Epithelial cell of proximal tubule (primary cell): ENCODE data around the gene MBP. TPM values are rescaled to one million over a fixed set of nuclear protein-coding genes. Genes with fewer than 3 reads are reported as not detected.

Experiments
- DNase-seq: peaks from one replicate; pipeline ENCODE4 v3.0.0-alpha.2; 2011; ENCODE audit warnings: low read depth
- H3K4me3 ChIP-seq: 2 replicates; pipeline ENCODE4 v1.5.1; 2011; ENCODE audit warnings: low read depth, mild to moderate bottlenecking, low read length
- total RNA-seq: library from RNA; depleted of rRNA; stranded (reverse); fragments of >200 nt; gene quantifications from 2 replicates; pipeline ENCODE4 v1.2.3, GENCODE V29; 2015
- TF ChIP-seq, protein P1 (sequence below): conservative IDR thresholded peaks from 2 replicates; pipeline ENCODE4 v1.5.1; 2012; ENCODE audit warnings: low read depth, mild to moderate bottlenecking, low read length

The MBP gene
- total RNA-seq, 1 donor from 2014 or later = 19.1 TPM

DNA sequence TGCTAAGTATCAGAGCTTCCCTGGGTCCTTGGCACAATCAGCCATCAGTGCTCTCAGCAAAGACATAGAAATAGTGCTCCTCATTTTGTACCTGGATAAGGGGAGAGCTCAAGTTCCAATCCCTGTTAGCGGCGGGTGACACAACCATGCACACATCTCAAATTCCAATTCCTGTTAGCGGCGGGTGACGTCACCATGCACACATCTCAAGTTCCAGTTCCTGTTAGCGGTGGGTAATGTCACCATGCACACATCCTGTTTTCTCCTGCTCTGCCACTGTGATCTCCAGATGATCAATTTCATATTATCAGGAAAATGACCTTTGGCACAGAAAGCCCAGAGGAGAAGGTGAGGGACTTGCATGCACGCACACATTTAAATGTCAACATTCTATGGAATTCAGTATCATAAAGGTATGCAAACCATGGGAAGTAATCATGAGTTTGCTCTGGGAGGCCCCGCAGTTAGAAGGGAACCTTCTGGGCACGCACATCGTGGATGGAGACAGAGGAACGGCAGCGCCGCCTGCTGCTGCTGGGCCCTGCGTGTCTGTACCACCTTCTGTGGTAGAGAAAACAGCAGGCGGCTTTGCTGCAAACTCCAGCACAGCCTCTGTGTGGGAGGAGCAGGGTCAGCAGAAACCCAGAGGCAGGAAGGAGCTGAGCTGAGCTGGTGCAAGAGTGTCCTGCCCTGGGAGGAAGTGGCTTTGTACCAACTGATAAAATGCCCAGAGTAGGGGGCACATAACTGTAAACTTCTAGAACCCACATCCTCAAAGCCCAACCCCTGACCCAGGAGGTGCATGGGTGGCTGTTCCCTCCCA lies 77.8 kb downstream of the MBP start:
- TF ChIP-seq, protein P1, sequence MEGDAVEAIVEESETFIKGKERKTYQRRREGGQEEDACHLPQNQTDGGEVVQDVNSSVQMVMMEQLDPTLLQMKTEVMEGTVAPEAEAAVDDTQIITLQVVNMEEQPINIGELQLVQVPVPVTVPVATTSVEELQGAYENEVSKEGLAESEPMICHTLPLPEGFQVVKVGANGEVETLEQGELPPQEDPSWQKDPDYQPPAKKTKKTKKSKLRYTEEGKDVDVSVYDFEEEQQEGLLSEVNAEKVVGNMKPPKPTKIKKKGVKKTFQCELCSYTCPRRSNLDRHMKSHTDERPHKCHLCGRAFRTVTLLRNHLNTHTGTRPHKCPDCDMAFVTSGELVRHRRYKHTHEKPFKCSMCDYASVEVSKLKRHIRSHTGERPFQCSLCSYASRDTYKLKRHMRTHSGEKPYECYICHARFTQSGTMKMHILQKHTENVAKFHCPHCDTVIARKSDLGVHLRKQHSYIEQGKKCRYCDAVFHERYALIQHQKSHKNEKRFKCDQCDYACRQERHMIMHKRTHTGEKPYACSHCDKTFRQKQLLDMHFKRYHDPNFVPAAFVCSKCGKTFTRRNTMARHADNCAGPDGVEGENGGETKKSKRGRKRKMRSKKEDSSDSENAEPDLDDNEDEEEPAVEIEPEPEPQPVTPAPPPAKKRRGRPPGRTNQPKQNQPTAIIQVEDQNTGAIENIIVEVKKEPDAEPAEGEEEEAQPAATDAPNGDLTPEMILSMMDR = peak; percentile 34
- DNase-seq = no peak
- no peak overlapping the region for H3K4me3 ChIP-seq

DNA sequence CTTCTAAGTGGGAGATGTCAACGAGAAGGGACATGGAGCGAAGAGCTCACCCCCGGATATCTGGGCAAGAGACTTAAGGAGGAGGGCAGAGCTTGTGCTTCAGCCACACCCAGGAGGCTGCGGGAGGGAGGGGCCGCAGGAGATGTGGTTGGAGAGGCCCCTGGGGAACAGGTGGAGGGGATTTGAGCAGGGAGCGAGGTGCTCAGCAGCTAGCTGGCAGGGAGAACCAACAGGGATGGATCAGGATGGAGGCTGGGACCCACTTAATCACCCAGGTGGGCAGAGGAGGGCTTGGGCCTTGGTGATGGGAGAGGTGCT lies 78.3 kb downstream of the MBP start:
- H3K4me3 ChIP-seq = no peak overlapping the region
- DNase-seq = no peak
- TF ChIP-seq, protein P1 = no peak

DNA sequence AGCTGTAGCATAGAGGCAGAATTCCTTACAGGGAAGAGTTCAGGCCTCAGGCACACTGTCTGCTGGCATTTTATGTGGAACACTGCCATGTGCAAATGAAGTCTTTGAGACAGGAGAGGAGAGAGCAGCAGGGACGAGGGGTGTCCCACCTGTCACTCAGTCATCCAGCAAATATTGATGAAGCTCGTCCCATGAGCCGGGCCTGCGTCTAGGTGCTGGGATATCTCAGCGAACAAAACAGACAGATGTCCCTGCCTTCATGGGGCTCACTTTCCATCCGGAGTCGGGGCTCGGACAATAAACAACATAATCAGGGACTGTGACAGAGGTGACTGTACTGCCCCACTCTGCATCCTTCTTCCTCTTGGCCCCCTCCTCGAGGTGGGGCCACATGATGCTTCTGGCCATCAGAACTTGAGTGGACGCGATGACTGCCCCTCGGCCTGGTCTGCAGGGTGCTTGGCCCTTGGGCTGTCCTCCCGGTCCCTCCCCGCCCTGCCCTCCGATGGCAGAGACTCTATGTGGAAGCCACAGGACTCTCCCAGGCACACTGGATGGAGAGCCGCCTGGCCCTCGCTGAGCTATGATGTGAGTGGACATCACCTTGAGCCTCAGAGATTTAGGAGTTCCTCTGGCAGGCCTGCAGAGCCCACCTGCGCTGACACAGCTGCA lies 78.8 kb downstream of the MBP start:
- TF ChIP-seq, protein P1 = no peak
- DNase-seq = no peak
- H3K4me3 ChIP-seq = no peak overlapping the region

DNA sequence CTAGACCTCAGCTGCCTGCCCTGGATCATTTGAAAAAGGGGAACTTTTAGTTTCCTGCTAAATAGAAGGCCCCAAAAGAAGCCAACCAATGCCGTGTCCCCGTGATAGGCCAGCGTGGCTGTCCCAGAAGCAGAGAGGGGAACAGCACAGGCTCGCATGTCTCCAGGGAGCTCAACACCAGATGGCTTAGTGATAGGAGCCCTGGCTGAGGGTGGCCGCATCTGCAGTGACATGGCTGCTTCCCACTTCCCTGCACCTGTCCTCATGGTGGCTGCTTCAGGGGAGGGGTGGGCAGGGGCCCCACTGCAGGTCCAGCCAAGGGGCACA lies 79.6 kb downstream of the MBP start:
- TF ChIP-seq, protein P1 = no peak
- DNase-seq = no peak
- no peak overlapping the region for H3K4me3 ChIP-seq

DNA sequence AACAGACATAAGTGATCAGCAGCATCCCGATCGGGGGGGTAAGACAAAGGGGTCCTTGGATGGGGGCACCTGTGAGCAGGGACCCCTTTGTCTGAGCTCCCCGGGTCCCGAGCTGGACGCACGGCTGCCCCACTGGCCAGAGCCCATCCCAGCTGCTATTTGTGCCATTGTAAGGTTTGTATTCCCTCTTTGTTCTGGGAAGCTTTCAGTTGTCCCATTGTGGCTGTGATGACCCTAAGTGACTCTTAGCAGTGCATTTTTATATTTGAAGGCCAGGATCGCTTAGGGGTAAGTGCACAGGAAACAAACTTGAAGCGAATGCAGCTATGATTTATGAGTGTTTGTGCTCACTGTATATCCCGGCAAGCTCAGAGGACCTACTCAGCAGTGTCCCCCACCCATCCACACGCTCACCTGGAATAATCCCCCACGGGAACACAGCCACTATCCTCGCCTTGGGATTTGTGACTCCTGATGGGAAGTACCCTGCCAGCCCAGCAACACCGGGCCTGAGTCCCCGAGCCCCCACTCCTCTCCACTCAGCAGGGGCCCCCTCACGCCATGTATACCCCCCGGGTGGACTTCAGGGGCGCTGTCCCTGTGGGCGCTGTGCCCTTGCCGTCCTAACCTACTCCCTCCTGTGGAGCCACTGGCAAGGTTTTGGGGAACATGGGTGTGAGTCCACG lies 80.1 kb downstream of the MBP start:
- H3K4me3 ChIP-seq = no peak overlapping the region
- DNase-seq = no peak
- TF ChIP-seq, protein P1 = no peak

DNA sequence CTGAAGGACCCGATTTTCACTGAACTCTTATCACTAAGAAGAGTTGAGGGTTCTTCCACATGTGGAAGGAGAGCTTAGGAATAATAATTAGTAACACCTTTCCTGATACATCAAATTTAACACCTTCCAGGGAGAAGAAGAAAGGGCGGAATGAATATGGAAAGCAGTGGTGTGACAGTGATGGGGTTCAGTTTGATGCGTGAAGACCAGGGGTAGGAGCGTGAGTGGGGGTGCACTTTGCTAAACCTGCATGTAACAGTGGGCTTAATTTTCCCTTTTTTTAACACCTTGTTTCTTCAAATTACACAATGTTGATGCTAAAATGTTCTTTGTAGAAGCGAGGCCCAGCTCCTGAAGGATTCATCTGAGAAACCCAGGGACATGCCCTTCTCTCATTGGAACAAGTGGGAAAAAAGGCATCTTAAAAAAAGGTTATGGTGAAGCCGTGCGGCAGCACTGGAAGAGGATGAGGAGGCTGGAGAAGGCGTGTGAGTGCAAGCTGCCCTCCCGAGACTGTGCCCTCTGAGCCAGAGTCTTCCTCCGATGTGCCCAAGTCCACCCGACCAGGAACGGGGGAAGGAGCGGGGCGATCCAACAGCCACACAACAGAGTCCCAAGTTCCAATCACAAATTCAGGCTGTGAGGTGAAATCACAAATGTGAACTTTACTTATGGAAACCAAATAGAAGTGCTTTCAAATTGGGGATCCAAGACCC lies 80.8 kb downstream of the MBP start:
- TF ChIP-seq, protein P1 = no peak
- no peak overlapping the region for H3K4me3 ChIP-seq
- no peak for DNase-seq
